ENCODE measurements around the gene PSTPIP1. TPM values are rescaled to one million over a fixed set of nuclear protein-coding genes. Genes with fewer than 3 reads are reported as not detected.

Gene PSTPIP1
- total and polyA plus RNA-seq, 10 of the 15 experiments (the other 5 are each of a cell fraction or from before 2014, with no cell fraction given): 0.50 to 29.3 (median 14.5) TPM

GRCh38 chr15:76962337-76963013, 32.5 kb upstream of the PSTPIP1 start (continued):
- TF ChIP-seq, protein P1, sequence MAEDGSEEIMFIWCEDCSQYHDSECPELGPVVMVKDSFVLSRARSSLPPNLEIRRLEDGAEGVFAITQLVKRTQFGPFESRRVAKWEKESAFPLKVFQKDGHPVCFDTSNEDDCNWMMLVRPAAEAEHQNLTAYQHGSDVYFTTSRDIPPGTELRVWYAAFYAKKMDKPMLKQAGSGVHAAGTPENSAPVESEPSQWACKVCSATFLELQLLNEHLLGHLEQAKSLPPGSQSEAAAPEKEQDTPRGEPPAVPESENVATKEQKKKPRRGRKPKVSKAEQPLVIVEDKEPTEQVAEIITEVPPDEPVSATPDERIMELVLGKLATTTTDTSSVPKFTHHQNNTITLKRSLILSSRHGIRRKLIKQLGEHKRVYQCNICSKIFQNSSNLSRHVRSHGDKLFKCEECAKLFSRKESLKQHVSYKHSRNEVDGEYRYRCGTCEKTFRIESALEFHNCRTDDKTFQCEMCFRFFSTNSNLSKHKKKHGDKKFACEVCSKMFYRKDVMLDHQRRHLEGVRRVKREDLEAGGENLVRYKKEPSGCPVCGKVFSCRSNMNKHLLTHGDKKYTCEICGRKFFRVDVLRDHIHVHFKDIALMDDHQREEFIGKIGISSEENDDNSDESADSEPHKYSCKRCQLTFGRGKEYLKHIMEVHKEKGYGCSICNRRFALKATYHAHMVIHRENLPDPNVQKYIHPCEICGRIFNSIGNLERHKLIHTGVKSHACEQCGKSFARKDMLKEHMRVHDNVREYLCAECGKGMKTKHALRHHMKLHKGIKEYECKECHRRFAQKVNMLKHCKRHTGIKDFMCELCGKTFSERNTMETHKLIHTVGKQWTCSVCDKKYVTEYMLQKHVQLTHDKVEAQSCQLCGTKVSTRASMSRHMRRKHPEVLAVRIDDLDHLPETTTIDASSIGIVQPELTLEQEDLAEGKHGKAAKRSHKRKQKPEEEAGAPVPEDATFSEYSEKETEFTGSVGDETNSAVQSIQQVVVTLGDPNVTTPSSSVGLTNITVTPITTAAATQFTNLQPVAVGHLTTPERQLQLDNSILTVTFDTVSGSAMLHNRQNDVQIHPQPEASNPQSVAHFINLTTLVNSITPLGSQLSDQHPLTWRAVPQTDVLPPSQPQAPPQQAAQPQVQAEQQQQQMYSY (CRISPR knock-in tag; IDR thresholded peaks at IDR 0.05): no peak
- no peak for TF ChIP-seq ZNF384 (IDR thresholded peaks at IDR 0.05; ENCODE audit: borderline replicate concordance, low read depth, low read length)
- TF ChIP-seq, protein P2, sequence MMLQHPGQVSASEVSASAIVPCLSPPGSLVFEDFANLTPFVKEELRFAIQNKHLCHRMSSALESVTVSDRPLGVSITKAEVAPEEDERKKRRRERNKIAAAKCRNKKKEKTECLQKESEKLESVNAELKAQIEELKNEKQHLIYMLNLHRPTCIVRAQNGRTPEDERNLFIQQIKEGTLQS (IDR thresholded peaks at IDR 0.05; ENCODE audit: borderline replicate concordance, extremely low read depth, low read depth, low read length): no peak
- no peak for TF ChIP-seq USF2 (IDR thresholded peaks at IDR 0.05; ENCODE audit: borderline replicate concordance, low read depth, low read length)
- no peak for TF ChIP-seq IKZF1 (conservative IDR thresholded peaks at IDR 0.05)
- TF ChIP-seq, protein P3, sequence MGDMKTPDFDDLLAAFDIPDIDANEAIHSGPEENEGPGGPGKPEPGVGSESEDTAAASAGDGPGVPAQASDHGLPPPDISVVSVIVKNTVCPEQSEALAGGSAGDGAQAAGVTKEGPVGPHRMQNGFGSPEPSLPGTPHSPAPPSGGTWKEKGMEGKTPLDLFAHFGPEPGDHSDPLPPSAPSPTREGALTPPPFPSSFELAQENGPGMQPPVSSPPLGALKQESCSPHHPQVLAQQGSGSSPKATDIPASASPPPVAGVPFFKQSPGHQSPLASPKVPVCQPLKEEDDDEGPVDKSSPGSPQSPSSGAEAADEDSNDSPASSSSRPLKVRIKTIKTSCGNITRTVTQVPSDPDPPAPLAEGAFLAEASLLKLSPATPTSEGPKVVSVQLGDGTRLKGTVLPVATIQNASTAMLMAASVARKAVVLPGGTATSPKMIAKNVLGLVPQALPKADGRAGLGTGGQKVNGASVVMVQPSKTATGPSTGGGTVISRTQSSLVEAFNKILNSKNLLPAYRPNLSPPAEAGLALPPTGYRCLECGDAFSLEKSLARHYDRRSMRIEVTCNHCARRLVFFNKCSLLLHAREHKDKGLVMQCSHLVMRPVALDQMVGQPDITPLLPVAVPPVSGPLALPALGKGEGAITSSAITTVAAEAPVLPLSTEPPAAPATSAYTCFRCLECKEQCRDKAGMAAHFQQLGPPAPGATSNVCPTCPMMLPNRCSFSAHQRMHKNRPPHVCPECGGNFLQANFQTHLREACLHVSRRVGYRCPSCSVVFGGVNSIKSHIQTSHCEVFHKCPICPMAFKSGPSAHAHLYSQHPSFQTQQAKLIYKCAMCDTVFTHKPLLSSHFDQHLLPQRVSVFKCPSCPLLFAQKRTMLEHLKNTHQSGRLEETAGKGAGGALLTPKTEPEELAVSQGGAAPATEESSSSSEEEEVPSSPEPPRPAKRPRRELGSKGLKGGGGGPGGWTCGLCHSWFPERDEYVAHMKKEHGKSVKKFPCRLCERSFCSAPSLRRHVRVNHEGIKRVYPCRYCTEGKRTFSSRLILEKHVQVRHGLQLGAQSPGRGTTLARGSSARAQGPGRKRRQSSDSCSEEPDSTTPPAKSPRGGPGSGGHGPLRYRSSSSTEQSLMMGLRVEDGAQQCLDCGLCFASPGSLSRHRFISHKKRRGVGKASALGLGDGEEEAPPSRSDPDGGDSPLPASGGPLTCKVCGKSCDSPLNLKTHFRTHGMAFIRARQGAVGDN (IDR thresholded peaks at IDR 0.05): no peak
